Activated CD4-positive, alpha-beta T cell treated with anti-CD3 and anti-CD28 coated beads, Interleukin-2, amount 10 ng/mL, durations not matched to agents 24 days and 14 days (primary cell): ENCODE measurements around the gene CASQ1. TPM values are rescaled to one million over a fixed set of nuclear protein-coding genes. Genes with fewer than 3 reads are reported as not detected.

Experiments
- DNase-seq: peaks from one replicate; pipeline ENCODE4 v3.0.0; 2022
- H3K27ac Mint-ChIP-seq: one replicate; pipeline ENCODE4 v1.8.0; 2022; ENCODE audit warnings: mild to moderate bottlenecking, mixed read lengths
- H3K27me3 Mint-ChIP-seq: one replicate; pipeline ENCODE4 v1.8.0; 2022; ENCODE audit warnings: mixed read lengths
- H3K36me3 Mint-ChIP-seq: one replicate; pipeline ENCODE4 v1.8.0; 2022; ENCODE audit warnings: low read depth, mild to moderate bottlenecking, mixed read lengths
- H3K4me1 Mint-ChIP-seq: one replicate; pipeline ENCODE4 v1.8.0; 2021; ENCODE audit warnings: mixed read lengths
- H3K4me3 Mint-ChIP-seq: one replicate; pipeline ENCODE4 v1.8.0; 2022; ENCODE audit warnings: mild to moderate bottlenecking, moderate library complexity, mixed read lengths
- H3K9me3 Mint-ChIP-seq: one replicate; pipeline ENCODE4 v1.8.0; 2021; ENCODE audit warnings: mixed read lengths
- intact Hi-C: fragments of 100-400 bp; cut with micrococcal nuclease; formaldehyde crosslinking; loops from one replicate; pipeline ENCODE4 v1.15.1; 2023
- total RNA-seq: library from RNA; stranded (reverse); gene quantifications from 2 replicates; pipeline ENCODE4 v1.2.3, GENCODE V29; 2022

The CASQ1 gene
- total RNA-seq, 1 donor from 2014 or later, result not detected

GRCh38 chr1:160177667-160178066, 12.7 kb upstream of the CASQ1 start:
- no peak for DNase-seq
- H3K27ac Mint-ChIP-seq, result no peak overlapping the region
- peaks cover 38% of the 10 kb centered on the region for H3K27me3 Mint-ChIP-seq
- intact Hi-C loops, result no loop called here
- H3K4me3 Mint-ChIP-seq, result no peak overlapping the region
- no peaks in the 10 kb centered on the region for H3K4me1 Mint-ChIP-seq
- no peaks in the 10 kb centered on the region for H3K36me3 Mint-ChIP-seq
- H3K9me3 Mint-ChIP-seq, result no peaks in the 10 kb centered on the region

- intact Hi-C loops, result no loop called here
- Mint-ChIP-seq H3K27ac (no peak overlapping the region), H3K4me3 (no peak overlapping the region), H3K36me3 (no peaks in the 10 kb centered on the region), H3K27me3 (peaks cover 34% of the 10 kb centered on the region), H3K9me3 (no peaks in the 10 kb centered on the region), H3K4me1 (no peaks in the 10 kb centered on the region)
- no peak for DNase-seq
Observed at GRCh38 chr1:160178731-160179130, 11.6 kb upstream of the CASQ1 start.

DNA sequence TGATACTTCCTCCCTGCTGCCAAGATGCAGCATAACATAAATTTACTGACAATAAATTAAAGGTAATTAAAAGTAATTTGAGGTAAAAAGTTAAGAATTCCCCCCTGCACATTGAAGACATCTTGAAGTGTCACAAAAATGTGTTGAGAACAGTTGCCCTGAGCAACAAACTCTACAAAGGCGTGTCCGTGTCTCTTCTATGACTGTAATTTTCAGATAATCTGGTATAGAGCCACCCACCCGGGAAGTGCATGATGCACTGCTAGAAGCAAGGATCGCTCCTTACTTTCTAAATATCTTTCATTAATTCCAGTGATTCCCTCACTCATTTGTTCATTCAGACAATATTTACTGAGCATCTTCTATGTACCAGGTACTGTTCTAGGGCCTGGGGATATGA, 11.0 kb upstream of the CASQ1 start:
- peaks cover 29% of the 10 kb centered on the region for H3K27me3 Mint-ChIP-seq
- no peak overlapping the region for H3K27ac Mint-ChIP-seq
- intact Hi-C loops, result no loop called here
- H3K4me3 Mint-ChIP-seq, result no peak overlapping the region
- no peaks in the 10 kb centered on the region for H3K4me1 Mint-ChIP-seq
- DNase-seq, result no peak
- H3K36me3 Mint-ChIP-seq, result no peaks in the 10 kb centered on the region
- no peaks in the 10 kb centered on the region for H3K9me3 Mint-ChIP-seq

DNA sequence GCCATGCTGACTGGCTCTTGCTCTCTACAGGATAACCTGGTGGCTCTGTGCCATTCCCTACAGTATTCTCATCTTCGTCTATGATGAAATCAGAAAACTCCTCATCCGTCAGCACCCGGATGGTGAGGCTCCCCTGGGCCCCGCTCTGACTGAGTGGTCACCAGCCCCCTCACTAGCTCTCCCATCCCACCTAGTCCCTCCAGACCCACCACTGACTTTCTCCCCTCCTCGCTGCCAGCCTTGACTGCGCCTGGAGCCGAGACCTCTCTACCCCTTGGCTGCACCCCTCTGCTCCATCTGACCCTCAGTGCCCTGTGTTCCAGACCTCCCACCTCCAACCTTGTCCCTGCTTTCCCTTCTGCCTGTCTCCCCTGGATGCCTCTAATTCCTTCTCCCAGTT, 4.1 kb upstream of the CASQ1 start:
- Mint-ChIP-seq H3K4me3 (no peak overlapping the region), H3K4me1 (no peaks in the 10 kb centered on the region), H3K27ac (peak overlapping the region; percentile 13), H3K27me3 (peaks cover 10% of the 10 kb centered on the region), H3K36me3 (no peaks in the 10 kb centered on the region), H3K9me3 (no peaks in the 10 kb centered on the region)
- no peak for DNase-seq
- intact Hi-C loops, result no loop called here

- no peaks in the 10 kb centered on the region for H3K36me3 Mint-ChIP-seq
- no peaks in the 10 kb centered on the region for H3K9me3 Mint-ChIP-seq
- no peaks in the 10 kb centered on the region for H3K4me1 Mint-ChIP-seq
- no peak overlapping the region for H3K4me3 Mint-ChIP-seq
- no peak for DNase-seq
- peaks cover 7% of the 10 kb centered on the region for H3K27me3 Mint-ChIP-seq
- no peak overlapping the region for H3K27ac Mint-ChIP-seq
- intact Hi-C loops, result no loop called here
Observed at GRCh38 chr1:160186729-160187128, 3.6 kb upstream of the CASQ1 start.

DNA sequence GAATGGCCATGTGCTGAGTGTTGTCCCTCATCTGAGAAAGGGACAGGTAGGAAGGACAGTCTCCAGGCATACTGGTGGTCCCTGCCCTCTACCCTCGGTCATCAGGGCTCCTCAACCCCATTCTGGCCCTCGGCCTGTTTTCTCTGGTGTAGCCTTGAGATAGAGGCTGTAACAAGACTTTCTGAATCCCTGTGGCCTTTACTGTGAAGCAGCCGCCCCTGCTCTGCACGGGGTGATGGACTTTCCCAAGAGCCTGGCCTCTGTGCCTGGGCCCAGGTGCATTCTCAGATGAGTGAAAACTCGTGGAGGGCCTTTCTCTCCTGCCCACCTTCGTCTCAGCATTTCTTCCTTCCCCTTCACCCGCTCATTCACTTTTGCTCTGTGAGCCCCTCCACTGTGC, 3.0 kb upstream of the CASQ1 start:
- intact Hi-C loops, result no loop called here
- Mint-ChIP-seq H3K4me3 (no peak overlapping the region), H3K27ac (no peak overlapping the region), H3K9me3 (no peaks in the 10 kb centered on the region), H3K36me3 (no peaks in the 10 kb centered on the region), H3K27me3 (peaks cover 5% of the 10 kb centered on the region), H3K4me1 (no peaks in the 10 kb centered on the region)
- no peak for DNase-seq

DNA sequence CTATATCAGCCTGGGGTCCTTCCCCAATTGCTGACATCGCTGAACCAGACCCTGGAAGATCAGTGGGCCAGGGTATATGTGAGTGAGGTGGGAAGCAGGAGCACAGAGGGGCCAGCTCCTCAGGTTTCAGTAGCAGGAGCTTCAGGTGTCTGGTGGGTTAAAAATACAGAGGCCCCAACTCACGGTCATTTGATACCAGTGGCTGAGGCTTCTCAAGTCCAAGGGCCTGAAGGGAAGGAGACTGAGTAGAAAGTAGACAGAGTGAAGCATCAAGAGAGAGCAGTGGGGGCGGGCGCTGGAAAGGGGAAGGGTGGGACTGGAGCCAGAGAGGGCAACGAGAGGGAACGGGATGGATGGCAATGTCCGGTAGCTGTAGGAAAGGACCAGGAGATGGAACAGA, 2.0 kb upstream of the CASQ1 start:
- Mint-ChIP-seq H3K9me3 (no peaks in the 10 kb centered on the region), H3K36me3 (no peaks in the 10 kb centered on the region), H3K27me3 (peaks cover 2% of the 10 kb centered on the region), H3K27ac (no peak overlapping the region), H3K4me3 (no peak overlapping the region), H3K4me1 (no peaks in the 10 kb centered on the region)
- intact Hi-C loops, result no loop called here
- no peak for DNase-seq

DNA sequence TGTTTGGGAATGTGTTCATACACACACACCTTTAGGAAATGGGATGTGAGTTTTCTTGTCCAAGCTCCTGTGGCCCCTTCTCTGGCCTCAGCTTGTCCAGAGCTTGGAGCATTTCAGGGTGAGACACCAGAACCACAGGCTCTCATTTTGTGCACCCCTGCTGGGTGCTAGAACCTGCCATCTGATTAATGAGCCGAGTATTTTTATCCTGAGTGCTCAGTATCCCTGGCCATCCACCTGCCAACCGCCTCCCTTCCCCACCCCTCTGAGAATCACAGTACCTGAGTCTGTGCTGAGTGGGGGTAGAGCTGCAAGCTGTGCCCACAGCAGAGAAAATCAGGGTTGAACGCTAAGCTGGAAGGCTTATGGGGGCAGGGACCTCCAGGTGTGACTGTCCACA, 1.4 kb downstream of the CASQ1 start:
- H3K4me1 Mint-ChIP-seq, result no peaks in the 10 kb centered on the region

DNA sequence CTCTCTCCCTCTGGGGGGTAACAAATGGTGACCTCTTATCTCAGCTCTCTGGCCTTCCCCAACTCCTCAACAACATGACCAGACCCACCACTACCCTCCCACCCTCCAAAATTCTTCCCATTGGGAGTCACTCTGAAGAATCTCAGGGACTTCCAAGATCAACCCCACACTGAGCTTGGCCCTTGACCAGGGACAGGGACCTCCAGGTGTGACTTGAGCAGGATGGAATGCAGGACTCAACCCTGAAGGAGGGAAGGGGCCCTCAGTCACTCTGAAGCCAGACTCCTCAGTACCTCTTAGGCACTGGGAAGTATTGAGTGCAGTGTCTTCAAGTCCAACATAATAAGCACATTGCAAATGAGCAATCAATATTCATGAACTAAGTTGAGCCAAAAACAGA, 1.9 kb downstream of the CASQ1 start:
- intact Hi-C loops, result loop anchor here (2.0 to 5.0 kb wide), 2 partner anchors 35 to 185 kb away; no protein-coding TSS in a partner anchor
- no peaks in the 10 kb centered on the region for H3K36me3 Mint-ChIP-seq
- no peaks in the 10 kb centered on the region for H3K9me3 Mint-ChIP-seq
- no peak for DNase-seq
- no peak overlapping the region for H3K27ac Mint-ChIP-seq
- no peaks in the 10 kb centered on the region for H3K27me3 Mint-ChIP-seq
- H3K4me1 Mint-ChIP-seq, result no peaks in the 10 kb centered on the region
- no peak overlapping the region for H3K4me3 Mint-ChIP-seq

More for the DNA sequence above, 1.4 kb downstream of the CASQ1 start:
- Mint-ChIP-seq H3K4me3 (no peak overlapping the region), H3K36me3 (no peaks in the 10 kb centered on the region), H3K27ac (no peak overlapping the region), H3K9me3 (no peaks in the 10 kb centered on the region), H3K27me3 (no peaks in the 10 kb centered on the region)
- intact Hi-C loops, result loop anchor here (2.0 to 5.0 kb wide), 2 partner anchors 36 to 185 kb away; no protein-coding TSS in a partner anchor
- no peak for DNase-seq

GRCh38 chr1:160193091-160193819, 2.9 kb downstream of the CASQ1 start:
- intact Hi-C loops, result loop anchor here (1.0 to 5.0 kb wide), 5 partner anchors 11 to 184 kb away; no protein-coding TSS in a partner anchor
- no peaks in the 10 kb centered on the region for H3K36me3 Mint-ChIP-seq
- no peak overlapping the region for H3K27ac Mint-ChIP-seq
- no peak overlapping the region for H3K4me3 Mint-ChIP-seq
- no peaks in the 10 kb centered on the region for H3K27me3 Mint-ChIP-seq
- DNase-seq, result peak; percentile 94
- H3K4me1 Mint-ChIP-seq, result no peaks in the 10 kb centered on the region
- H3K9me3 Mint-ChIP-seq, result no peaks in the 10 kb centered on the region

DNA sequence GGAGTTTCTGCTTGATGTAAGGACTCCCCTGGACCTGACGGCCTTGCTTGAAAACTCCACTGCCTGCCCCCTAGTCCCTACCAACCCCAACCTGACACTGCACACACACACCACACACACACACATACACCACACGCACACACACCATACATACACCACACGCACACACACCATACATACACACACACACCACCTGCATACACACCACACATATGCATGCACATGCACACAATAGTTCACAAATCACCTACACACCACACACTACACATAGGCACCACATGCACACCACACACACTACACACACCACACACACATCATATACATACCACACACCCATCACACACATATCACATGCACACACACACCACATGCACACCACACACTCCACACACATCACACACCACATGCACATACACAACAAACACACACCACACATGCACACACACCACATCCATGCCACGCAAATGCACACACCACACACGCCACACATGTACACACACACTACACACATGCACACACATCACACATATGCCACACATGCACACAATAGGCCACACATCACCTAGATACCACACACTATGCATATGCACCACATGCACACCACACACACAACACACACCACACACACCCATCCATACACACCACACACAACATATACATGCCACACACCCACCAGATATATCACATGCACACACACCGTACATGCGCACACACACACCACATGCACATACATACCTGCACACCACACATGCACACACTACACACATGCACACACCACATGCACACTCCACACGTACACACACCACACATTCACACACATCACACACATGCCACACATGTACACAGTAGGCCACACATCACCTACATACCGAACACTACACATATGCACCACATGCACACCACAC, 3.7 kb downstream of the CASQ1 start:
- Mint-ChIP-seq H3K4me3 (no peak overlapping the region), H3K27me3 (no peaks in the 10 kb centered on the region), H3K4me1 (no peaks in the 10 kb centered on the region)

DNA sequence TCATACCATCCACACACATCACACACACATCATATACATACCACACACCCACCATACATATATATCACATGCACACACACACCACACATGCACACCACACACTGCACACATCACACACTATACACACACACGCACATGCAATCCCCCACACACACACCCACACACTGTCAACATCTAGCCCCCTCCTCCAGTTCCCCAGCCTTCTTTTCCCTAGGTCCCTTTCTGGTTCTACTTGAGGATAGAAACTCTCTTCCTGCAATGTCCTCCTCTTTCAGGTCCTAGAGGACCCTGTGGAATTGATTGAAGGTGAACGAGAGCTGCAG, 4.3 kb downstream of the CASQ1 start:
- Mint-ChIP-seq H3K27me3 (no peaks in the 10 kb centered on the region), H3K9me3 (no peaks in the 10 kb centered on the region), H3K36me3 (no peaks in the 10 kb centered on the region), H3K27ac (no peak overlapping the region), H3K4me3 (no peak overlapping the region), H3K4me1 (no peaks in the 10 kb centered on the region)
- DNase-seq, result no peak
- intact Hi-C loops, result loop anchor here (5.0 kb wide), 1 partner anchor 33 kb away; no protein-coding TSS in a partner anchor

More for the DNA sequence above, 3.7 kb downstream of the CASQ1 start:
- Mint-ChIP-seq H3K36me3 (no peaks in the 10 kb centered on the region), H3K9me3 (no peaks in the 10 kb centered on the region), H3K27ac (no peak overlapping the region)
- intact Hi-C loops, result loop anchor here (1.0 to 5.0 kb wide), 5 partner anchors 10 to 183 kb away; no protein-coding TSS in a partner anchor
- no peak for DNase-seq

DNA sequence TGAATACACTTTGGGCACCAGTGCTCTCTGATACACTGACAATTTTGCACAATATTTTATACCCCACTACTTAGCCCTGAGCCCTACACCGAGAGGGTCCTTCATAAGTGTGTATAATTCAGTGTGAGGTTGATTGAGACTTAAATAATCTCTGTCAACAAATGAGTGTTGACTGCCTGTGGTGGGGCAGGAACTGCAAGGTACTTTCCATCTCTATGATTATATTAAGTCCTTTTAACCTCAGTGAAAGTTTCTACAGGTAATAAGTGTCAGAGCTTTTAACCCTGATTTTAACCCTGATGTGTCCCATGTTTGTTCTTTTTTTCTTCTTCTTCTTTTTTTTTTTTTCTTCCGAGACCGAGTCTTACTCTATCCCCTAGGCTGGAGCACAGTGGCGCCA, 5.8 kb downstream of the CASQ1 start:
- H3K4me1 Mint-ChIP-seq, result no peaks in the 10 kb centered on the region
- DNase-seq, result no peak
- H3K27ac Mint-ChIP-seq, result no peak overlapping the region
- no peaks in the 10 kb centered on the region for H3K27me3 Mint-ChIP-seq
- no peaks in the 10 kb centered on the region for H3K9me3 Mint-ChIP-seq
- H3K4me3 Mint-ChIP-seq, result no peak overlapping the region
- no peaks in the 10 kb centered on the region for H3K36me3 Mint-ChIP-seq
- intact Hi-C loops, result no loop called here

DNA sequence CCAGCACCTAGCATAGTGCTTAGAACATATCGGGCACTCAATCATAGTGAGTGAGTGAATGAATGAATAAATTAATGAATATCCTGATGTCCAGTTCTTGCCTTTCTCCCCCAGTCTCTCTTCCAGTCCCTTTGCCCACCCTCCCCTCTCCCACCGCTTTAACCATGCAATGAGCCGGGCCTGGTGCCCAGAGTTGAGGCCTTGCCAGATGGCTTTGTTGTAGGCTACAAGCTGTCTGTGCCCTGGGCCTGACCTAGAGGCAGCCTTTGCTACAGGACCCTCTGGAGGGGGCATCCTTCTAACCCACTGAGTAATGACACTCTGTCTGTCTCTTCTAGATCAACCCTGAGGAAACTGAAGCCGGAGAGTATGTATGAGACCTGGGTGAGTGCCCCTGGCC, 6.9 kb downstream of the CASQ1 start:
- Mint-ChIP-seq H3K4me1 (no peaks in the 10 kb centered on the region), H3K4me3 (no peak overlapping the region), H3K9me3 (no peaks in the 10 kb centered on the region), H3K27me3 (no peaks in the 10 kb centered on the region), H3K27ac (no peak overlapping the region), H3K36me3 (no peaks in the 10 kb centered on the region)
- DNase-seq, result no peak
- intact Hi-C loops, result no loop called here
